Panc1 (cell line): Measurements from ENCODE around the gene PANK4.
"Not testable (repeated sequence)": the region's sequence is repeated elsewhere in the genome, so short reads cannot be mapped to it uniquely, and the experiment has no call there.

Experiments
- POLR2AphosphoS5 ChIP-seq: IDR thresholded peaks from 2 replicates; pipeline ENCODE4 v1.6.1; 2012; ENCODE audit warnings: mild to moderate bottlenecking, low read depth, low read length, moderate library complexity
- SIN3A ChIP-seq: IDR thresholded peaks from 2 replicates; pipeline ENCODE4 v1.6.1; 2012; ENCODE audit warnings: low read depth, mild to moderate bottlenecking, low read length, moderate library complexity, borderline replicate concordance; ENCODE audit not compliant: insufficient read depth
- TF ChIP-seq, protein P1 (sequence below): fragments of 450-650 bp; IDR thresholded peaks from 2 replicates; pipeline ENCODE4 v1.5.1; 2017; ENCODE audit warnings: mild to moderate bottlenecking
- TF ChIP-seq, protein P2 (sequence below), 2 experiments: IDR thresholded peaks; 2 replicates each; pipeline ENCODE4 v1.6.1; 2011 to 2012; ENCODE audit warnings: low read depth in 2 of 2, control low read depth in 1 of 2, low read length in 1 of 2, mild to moderate bottlenecking in 1 of 2, moderate library complexity in 1 of 2; ENCODE audit not compliant: insufficient read depth in 1 of 2

DNA sequence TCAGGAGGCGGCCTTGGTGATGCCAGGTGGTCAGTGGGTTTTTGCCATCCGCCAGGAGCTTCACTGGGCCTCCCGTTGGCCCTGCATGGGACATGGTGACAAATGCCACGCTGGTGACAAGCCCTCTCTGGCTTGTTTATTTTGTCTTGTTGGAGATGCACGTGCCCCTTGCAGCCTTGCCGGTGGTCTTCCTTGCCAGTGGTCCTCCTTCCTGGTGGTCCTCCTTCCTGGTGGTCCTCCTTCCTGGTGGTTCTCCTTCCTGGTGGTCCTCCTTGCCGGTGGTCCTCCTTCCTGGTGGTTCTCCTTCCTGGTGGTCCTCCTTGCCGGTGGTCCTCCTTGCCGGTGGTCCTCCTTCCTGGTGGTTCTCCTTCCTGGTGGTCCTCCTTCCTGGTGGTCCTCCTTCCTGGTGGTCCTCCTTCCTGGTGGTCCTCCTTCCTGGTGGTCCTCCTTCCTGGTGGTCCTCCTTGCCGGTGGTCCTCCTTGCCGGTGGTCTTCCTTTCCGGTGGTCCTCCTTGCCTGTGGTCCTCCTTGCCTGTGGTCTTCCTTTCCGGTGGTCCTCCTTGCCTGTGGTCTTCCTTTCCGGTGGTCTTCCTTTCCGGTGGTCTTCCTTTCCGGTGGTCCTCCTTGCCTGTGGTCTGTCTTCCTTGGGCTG is 67.2 kb downstream of the PANK4 start:
- TF ChIP-seq, protein P1, sequence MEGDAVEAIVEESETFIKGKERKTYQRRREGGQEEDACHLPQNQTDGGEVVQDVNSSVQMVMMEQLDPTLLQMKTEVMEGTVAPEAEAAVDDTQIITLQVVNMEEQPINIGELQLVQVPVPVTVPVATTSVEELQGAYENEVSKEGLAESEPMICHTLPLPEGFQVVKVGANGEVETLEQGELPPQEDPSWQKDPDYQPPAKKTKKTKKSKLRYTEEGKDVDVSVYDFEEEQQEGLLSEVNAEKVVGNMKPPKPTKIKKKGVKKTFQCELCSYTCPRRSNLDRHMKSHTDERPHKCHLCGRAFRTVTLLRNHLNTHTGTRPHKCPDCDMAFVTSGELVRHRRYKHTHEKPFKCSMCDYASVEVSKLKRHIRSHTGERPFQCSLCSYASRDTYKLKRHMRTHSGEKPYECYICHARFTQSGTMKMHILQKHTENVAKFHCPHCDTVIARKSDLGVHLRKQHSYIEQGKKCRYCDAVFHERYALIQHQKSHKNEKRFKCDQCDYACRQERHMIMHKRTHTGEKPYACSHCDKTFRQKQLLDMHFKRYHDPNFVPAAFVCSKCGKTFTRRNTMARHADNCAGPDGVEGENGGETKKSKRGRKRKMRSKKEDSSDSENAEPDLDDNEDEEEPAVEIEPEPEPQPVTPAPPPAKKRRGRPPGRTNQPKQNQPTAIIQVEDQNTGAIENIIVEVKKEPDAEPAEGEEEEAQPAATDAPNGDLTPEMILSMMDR = not testable (repeated sequence)
- TF ChIP-seq SIN3A, POLR2AphosphoS5: not testable (repeated sequence)
- TF ChIP-seq, protein P2, sequence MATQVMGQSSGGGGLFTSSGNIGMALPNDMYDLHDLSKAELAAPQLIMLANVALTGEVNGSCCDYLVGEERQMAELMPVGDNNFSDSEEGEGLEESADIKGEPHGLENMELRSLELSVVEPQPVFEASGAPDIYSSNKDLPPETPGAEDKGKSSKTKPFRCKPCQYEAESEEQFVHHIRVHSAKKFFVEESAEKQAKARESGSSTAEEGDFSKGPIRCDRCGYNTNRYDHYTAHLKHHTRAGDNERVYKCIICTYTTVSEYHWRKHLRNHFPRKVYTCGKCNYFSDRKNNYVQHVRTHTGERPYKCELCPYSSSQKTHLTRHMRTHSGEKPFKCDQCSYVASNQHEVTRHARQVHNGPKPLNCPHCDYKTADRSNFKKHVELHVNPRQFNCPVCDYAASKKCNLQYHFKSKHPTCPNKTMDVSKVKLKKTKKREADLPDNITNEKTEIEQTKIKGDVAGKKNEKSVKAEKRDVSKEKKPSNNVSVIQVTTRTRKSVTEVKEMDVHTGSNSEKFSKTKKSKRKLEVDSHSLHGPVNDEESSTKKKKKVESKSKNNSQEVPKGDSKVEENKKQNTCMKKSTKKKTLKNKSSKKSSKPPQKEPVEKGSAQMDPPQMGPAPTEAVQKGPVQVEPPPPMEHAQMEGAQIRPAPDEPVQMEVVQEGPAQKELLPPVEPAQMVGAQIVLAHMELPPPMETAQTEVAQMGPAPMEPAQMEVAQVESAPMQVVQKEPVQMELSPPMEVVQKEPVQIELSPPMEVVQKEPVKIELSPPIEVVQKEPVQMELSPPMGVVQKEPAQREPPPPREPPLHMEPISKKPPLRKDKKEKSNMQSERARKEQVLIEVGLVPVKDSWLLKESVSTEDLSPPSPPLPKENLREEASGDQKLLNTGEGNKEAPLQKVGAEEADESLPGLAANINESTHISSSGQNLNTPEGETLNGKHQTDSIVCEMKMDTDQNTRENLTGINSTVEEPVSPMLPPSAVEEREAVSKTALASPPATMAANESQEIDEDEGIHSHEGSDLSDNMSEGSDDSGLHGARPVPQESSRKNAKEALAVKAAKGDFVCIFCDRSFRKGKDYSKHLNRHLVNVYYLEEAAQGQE (IDR thresholded peaks at IDR 0.05; ENCODE audit: insufficient read depth in 1 of 2, low read depth in 2 of 2, low read length in 1 of 2) = not testable (repeated sequence)
